Activated CD8-positive, alpha-beta T cell treated with anti-CD3 and anti-CD28 coated beads, Interleukin-2, amount 10 ng/mL, durations not matched to agents 7 days and 5 days (primary cell): Measurements from ENCODE around the gene CES2. TPM values are rescaled to one million over a fixed set of nuclear protein-coding genes. Genes with fewer than 3 reads are reported as not detected.
"Not testable (repeated sequence)": the region's sequence is repeated elsewhere in the genome, so short reads cannot be mapped to it uniquely, and the experiment has no call there.

ENCODE experiments used
- ATAC-seq: fragments of 150-1000 bp; cut with Tn5 transposase; one replicate; pipeline ENCODE4 v1.10.0; 2021; ENCODE audit warnings: moderate library complexity
- CTCF ChIA-PET: fragments of 350-600 bp; sonication (Branson Sonifier 250); formaldehyde crosslinking; loops from one replicate; lab custom pipeline; 2021; ENCODE audit warnings: antibody characterized with exemption; lab: Charles Lee
- POLR2A ChIA-PET: fragments of 350-600 bp; sonication (Branson Sonifier 250); formaldehyde crosslinking; loops from one replicate; lab custom pipeline; 2021; ENCODE audit warnings: antibody characterized with exemption; lab: Charles Lee
- DNase-seq: peaks from one replicate; pipeline ENCODE4 v3.0.0-alpha.2; 2020
- H3K27ac Mint-ChIP-seq: one replicate; pipeline ENCODE4 v1.8.0; 2021; ENCODE audit warnings: mild to moderate bottlenecking, mixed read lengths
- H3K27me3 Mint-ChIP-seq: one replicate; pipeline ENCODE4 v1.8.0; 2021; ENCODE audit warnings: low read depth, mixed read lengths
- H3K36me3 Mint-ChIP-seq: one replicate; pipeline ENCODE4 v1.8.0; 2021; ENCODE audit warnings: low read depth, mixed read lengths
- H3K4me1 Mint-ChIP-seq: one replicate; pipeline ENCODE4 v1.8.0; 2021; ENCODE audit warnings: low read depth, mixed read lengths
- H3K4me3 Mint-ChIP-seq: one replicate; pipeline ENCODE4 v1.8.0; 2021; ENCODE audit warnings: mild to moderate bottlenecking, mixed read lengths
- H3K9me3 Mint-ChIP-seq: one replicate; pipeline ENCODE4 v1.8.0; 2022; ENCODE audit warnings: mixed read lengths; ENCODE audit not compliant: insufficient read depth
- total RNA-seq, 2 experiments: library from RNA; stranded (reverse); gene quantifications; one replicate each; pipeline ENCODE4 v1.2.3, GENCODE V29; 2021

CES2 gene
- total RNA-seq, 2 experiments from 2014 or later, result 29.7 to 34.0 TPM

DNA sequence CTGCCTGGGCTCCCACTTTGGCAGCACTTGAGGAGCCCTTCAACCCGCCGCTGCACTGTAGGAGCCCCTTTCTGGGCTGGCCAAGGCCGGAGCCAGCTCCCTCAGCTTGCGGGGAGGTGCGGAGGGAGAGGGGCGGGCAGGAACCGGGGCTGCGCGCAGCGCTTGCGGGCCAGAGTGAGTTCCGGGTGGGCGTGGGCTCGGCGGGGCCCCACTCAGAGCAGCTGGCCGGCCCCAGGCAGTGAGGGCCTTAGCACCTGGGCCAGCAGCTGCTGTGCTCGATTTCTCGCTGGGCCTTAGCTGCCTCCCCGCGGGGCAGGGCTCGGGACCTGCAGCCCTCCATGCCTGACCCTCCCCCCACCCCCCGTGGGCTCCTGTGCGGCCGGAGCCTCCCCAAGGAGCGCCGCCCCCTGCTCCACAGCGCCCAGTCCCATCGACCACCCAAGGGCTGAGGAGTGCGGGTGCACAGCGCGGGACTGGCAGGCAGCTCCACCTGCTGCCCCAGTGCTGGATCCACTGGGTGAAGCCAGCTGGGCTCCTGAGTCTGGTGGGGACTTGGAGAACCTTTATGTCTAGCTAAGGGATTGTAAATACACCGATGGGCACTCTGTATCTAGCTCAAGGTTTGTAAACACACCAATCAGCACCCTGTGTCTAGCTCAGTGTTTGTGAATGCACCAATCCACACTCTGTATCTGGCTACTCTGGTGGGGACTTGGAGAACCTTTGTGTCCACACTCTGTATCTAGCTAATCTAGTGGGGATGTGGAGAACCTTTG lies 39.0 kb downstream of the CES2 start:
- DNase-seq, H3K4me3 Mint-ChIP-seq, H3K9me3 Mint-ChIP-seq, ATAC-seq, H3K27me3 Mint-ChIP-seq, H3K36me3 Mint-ChIP-seq: not testable (repeated sequence)
- Mint-ChIP-seq H3K27ac (peak overlapping the region; percentile 51), H3K4me1 (peaks cover 43% of the 10 kb centered on the region)
- ChIA-PET POLR2A (interaction anchor here (1.3 kb wide), 1 partner anchor 181 kb away, joined by 3 read pairs; no protein-coding TSS in a partner anchor), CTCF (interaction anchor here (0.9 to 7.5 kb wide), 8 partner anchors 9 to 184 kb away, joined by 3 to 95 read pairs (median 12); partner anchors contain the start of genes CES3, FBXL8 and TRADD)

DNA sequence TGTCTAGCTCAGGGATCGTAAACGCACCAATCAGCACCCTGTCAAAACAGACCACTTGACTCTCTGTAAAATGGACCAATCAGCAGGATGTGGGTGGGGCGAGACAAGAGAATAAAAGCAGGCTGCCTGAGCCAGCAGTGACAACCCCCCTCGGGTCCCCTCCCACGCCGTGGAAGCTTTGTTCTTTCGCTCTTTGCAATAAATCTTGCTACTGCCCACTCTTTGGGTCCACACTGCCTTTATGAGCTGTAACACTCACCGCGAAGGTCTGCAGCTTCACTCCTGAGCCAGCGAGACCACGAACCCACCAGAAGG lies 39.6 kb downstream of the CES2 start:
- CTCF ChIA-PET, result interaction anchor here (0.9 to 7.5 kb wide), 9 partner anchors 8 to 210 kb away, joined by 3 to 95 read pairs (median 11); partner anchors contain the start of genes CES3, FBXL8 and TRADD
- peaks cover 46% of the 10 kb centered on the region for H3K4me1 Mint-ChIP-seq
- not testable (repeated sequence) for ATAC-seq

DNA sequence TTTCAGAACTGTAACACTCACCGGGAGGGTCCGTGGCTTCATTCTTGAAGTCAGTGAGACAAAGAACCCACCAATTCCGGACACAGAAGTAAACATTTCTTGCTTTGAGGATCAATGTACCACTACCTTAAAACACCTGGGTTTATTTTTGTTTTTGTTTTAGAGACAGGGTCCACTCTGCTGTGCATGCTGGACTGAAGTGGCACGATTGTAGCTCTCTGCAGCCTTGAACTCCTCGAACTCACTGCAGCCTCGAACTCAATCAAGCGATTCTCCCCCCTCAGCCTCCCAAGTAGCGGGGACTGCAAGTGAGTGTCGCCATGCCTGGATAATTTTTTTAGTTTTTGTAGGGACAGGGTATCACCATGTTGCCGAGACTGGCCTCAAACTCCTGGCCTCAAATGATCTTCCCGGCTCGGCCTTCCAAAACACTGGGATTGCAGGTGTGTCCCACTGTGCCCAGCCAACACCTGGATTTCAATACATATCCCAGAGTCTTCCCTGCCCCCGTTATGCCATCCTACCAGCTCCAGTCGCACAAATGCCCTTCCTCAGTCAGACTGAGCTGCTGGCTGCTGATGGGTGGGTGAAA lies 40.1 kb downstream of the CES2 start:
- Mint-ChIP-seq H3K9me3 (no peaks in the 10 kb centered on the region), H3K4me1 (peaks cover 51% of the 10 kb centered on the region), H3K4me3 (peak overlapping the region; percentile 59), H3K27ac (peak overlapping the region; percentile 51), H3K36me3 (no peaks in the 10 kb centered on the region), H3K27me3 (no peaks in the 10 kb centered on the region)
- ATAC-seq, result no peak
- POLR2A ChIA-PET, result interaction anchor here (0.6 to 1.5 kb wide), 8 partner anchors 9 to 210 kb away, joined by 3 to 4 read pairs (median 3); partner anchors contain the start of genes FBXL8, PDP2 and TRADD
- CTCF ChIA-PET, result interaction anchor here (0.8 to 7.5 kb wide), 16 partner anchors 8 to 222 kb away, joined by 3 to 95 read pairs (median 6); partner anchors contain the start of genes B3GNT9, CES3, FBXL8 and TRADD
- DNase-seq, result no peak

More for the DNA sequence above, 39.6 kb downstream of the CES2 start:
- not testable (repeated sequence) for H3K27me3 Mint-ChIP-seq, H3K9me3 Mint-ChIP-seq, H3K36me3 Mint-ChIP-seq
- POLR2A ChIA-PET, result interaction anchor here (1.3 to 1.5 kb wide), 2 partner anchors 13 to 180 kb away, joined by 3 read pairs; no protein-coding TSS in a partner anchor
- peak overlapping the region; percentile 51 for H3K27ac Mint-ChIP-seq
- peak; percentile 60 for DNase-seq
- peak overlapping the region; percentile 59 for H3K4me3 Mint-ChIP-seq

DNA sequence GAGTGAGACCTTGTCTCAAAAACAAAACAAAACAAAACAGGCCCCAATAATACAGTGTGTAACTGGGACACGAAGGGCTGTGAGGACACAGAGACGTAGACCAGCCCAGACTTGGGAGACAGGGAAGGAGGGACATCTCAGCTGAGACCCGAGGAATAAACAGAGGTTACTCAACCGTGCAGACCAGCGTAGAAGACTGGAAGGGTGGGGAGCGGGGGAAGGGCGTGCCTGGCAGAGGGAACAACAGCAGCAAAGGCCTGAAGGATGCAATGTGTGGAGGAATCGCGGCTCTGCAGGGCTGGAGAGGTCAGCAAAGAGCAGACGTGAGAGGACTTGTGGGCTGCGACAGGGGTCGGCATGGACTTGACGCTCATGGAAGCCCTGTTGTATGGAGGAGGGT lies 41.4 kb downstream of the CES2 start:
- Mint-ChIP-seq H3K36me3 (no peaks in the 10 kb centered on the region), H3K27me3 (no peaks in the 10 kb centered on the region), H3K27ac (peak overlapping the region; percentile 3), H3K4me1 (peaks cover 56% of the 10 kb centered on the region), H3K4me3 (no peak overlapping the region), H3K9me3 (no peaks in the 10 kb centered on the region)
- ATAC-seq, result no peak
- ChIA-PET CTCF (interaction anchor here (0.6 to 7.5 kb wide), 15 partner anchors 10 to 221 kb away, joined by 3 to 95 read pairs (median 6); partner anchors contain the start of genes B3GNT9, CES3, FBXL8 and TRADD), POLR2A (interaction anchor here (1.0 kb wide), 1 partner anchor 37 kb away, joined by 4 read pairs; no protein-coding TSS in a partner anchor)
- DNase-seq, result no peak

DNA sequence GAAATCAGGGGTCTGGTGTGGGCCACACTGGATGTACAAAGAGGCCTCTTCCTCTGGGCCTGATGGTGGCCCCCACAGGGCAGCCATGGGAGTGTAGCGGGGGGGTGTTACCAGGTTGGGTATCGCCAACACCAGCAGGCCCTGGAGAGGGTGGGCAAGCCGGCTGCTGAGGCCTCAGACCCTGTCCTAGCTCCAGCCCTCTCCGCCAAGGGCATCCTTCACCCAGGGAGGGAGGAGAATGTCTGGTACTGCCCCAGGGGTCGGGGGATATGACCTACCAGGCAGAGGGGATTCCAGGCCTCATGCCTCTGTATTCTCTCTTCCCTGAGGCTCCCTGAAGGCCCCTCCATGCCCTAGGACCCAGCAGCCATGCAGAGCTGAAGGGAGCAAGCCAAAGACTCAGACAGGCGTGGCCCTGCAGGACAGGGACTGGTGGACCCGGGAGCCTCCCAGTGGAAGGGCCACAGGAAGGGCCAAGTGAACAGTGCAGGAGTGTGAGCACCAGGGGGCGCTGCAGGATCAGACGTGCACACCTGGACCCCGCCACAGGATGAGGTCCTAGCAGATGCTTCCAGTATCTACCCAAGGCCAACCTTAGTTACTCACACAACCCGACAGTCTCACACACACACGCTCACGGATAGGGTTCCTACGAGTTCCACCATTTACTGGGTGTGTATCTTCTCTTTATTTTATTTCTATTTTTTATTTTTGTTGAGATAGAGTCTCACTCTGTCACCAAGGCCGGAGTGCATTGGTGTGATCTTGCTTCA lies 42.2 kb downstream of the CES2 start:
- H3K36me3 Mint-ChIP-seq, result peaks cover 3% of the 10 kb centered on the region
- peaks cover 60% of the 10 kb centered on the region for H3K4me1 Mint-ChIP-seq
- ATAC-seq (peak; percentile 99), DNase-seq (peak; percentile 94)
- H3K27me3 Mint-ChIP-seq, result no peaks in the 10 kb centered on the region
- H3K4me3 Mint-ChIP-seq, result no peak overlapping the region
- ChIA-PET CTCF (interaction anchor here (0.6 to 7.5 kb wide), 19 partner anchors 9 to 267 kb away, joined by 3 to 95 read pairs (median 3); partner anchors contain the start of genes B3GNT9, CBFB, FBXL8 and TRADD), POLR2A (interaction anchor here (2.0 kb wide), 1 partner anchor 37 kb away, joined by 15 read pairs; no protein-coding TSS in a partner anchor)
- H3K27ac Mint-ChIP-seq, result peak overlapping the region; percentile 73
- no peaks in the 10 kb centered on the region for H3K9me3 Mint-ChIP-seq

DNA sequence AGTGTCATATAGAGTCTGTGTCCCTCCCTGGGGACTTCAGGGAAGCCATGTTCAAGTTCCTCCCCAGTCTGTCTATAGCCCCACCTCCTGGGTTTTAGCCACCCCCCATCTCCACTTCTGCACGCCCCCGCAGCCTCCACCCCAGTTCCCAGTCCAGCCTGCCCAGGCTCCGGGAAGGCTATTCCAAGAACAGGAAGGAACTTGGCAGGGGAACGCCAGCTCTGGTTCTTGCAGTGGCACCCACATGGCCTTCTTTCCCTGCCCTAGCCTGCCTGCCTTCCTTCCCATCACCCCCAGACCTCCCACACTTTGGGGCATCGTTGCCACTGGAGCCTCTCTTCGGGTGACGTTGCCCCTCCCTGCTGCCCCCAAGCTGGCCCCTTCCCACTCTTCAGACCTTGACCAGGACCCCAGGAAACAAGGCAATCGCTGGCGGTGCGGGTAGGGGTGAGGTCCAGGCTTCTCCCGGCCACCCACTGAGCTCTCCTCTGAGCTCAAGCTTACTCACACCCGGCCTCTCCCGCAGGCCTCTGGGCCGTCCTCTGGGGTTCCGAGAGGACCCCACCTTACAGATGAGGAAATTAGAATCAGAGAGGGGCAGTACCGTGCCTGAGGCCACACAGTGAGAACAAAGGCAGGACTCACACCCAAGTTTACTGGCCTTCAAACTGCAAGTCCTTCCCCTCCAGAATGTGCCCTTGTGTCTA lies 43.8 kb downstream of the CES2 start:
- DNase-seq, result no peak
- CTCF ChIA-PET, result interaction anchor here (0.7 to 7.5 kb wide), 8 partner anchors 28 to 207 kb away, joined by 3 to 95 read pairs (median 15); partner anchors contain the start of genes FBXL8 and TRADD
- ATAC-seq, result no peak
- POLR2A ChIA-PET, result interaction anchor here (1.0 to 2.0 kb wide), 2 partner anchors 35 to 181 kb away, joined by 4 to 15 read pairs; partner anchors contain the start of genes FBXL8 and TRADD
- no peaks in the 10 kb centered on the region for H3K9me3 Mint-ChIP-seq
- peaks cover 70% of the 10 kb centered on the region for H3K4me1 Mint-ChIP-seq
- peak overlapping the region; percentile 61 for H3K27ac Mint-ChIP-seq
- H3K36me3 Mint-ChIP-seq, result peaks cover 4% of the 10 kb centered on the region
- H3K27me3 Mint-ChIP-seq, result no peaks in the 10 kb centered on the region
- no peak overlapping the region for H3K4me3 Mint-ChIP-seq

DNA sequence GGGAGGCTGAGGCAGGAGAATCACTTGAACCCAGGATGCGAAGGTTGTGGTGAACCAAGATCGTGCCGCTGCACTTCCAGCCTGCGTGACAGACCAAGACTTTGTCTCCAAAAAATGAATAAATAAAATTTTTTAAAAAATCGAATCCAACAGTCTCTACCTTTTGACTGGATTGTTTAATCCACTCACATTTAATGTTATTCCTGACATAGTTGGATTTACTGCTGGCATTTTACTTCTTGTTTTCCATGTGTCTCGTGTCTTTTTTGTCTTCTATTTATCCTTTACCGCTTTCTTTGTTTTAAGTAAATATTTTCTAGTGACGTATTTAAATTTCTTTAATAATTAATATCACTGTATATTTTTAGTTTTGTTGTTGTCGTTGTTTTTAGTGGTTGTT lies 47.7 kb downstream of the CES2 start:
- no peaks in the 10 kb centered on the region for H3K9me3 Mint-ChIP-seq
- no peak for DNase-seq
- CTCF ChIA-PET, result interaction anchor here (0.8 to 2.9 kb wide), 16 partner anchors 8 to 202 kb away, joined by 3 to 14 read pairs (median 4); partner anchors contain the start of genes CBFB, CES3, FBXL8 and TRADD
- H3K27me3 Mint-ChIP-seq, result no peaks in the 10 kb centered on the region
- peak overlapping the region; percentile 92 for H3K27ac Mint-ChIP-seq
- H3K4me1 Mint-ChIP-seq, result peaks cover 73% of the 10 kb centered on the region
- H3K36me3 Mint-ChIP-seq, result peaks cover 16% of the 10 kb centered on the region
- ATAC-seq, result no peak
- H3K4me3 Mint-ChIP-seq, result no peak overlapping the region
- POLR2A ChIA-PET, result interaction anchor here (0.7 to 1.5 kb wide), 3 partner anchors 31 to 206 kb away, joined by 3 to 8 read pairs (median 3); partner anchors contain the start of gene CBFB

DNA sequence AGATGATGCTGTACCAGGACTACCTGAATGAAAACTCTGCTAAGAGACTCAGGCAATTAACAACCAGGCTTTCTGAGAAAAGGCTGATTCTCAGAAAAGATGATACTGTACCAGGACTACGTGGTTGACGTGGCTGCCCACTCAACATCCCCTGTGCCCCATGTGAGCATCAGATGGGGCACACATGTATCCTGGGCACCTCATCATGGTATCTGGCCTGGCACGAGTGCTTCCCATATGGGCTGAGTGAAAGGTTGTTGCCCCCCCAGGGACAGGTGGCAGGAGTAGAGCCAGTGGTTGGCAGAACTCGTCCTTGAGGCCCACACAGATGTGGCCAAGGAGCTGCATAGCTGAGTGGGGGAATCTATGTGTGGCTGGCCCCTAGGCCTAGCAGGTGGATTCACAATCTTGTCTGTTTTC lies 49.6 kb downstream of the CES2 start:
- H3K4me1 Mint-ChIP-seq, result peaks cover 67% of the 10 kb centered on the region
- H3K36me3 Mint-ChIP-seq, result peaks cover 17% of the 10 kb centered on the region
- peak overlapping the region; percentile 92 for H3K27ac Mint-ChIP-seq
- CTCF ChIA-PET, result interaction anchor here (0.9 to 2.9 kb wide), 9 partner anchors 9 to 173 kb away, joined by 3 to 18 read pairs (median 7); partner anchors contain the start of gene CES3
- no peaks in the 10 kb centered on the region for H3K9me3 Mint-ChIP-seq
- ATAC-seq, result peak; percentile 83
- POLR2A ChIA-PET, result interaction anchor here (0.6 to 1.4 kb wide), 2 partner anchors 11 to 29 kb away, joined by 3 to 14 read pairs; no protein-coding TSS in a partner anchor
- no peaks in the 10 kb centered on the region for H3K27me3 Mint-ChIP-seq
- peak overlapping the region; percentile 0 for H3K4me3 Mint-ChIP-seq
- peak; percentile 78 for DNase-seq

DNA sequence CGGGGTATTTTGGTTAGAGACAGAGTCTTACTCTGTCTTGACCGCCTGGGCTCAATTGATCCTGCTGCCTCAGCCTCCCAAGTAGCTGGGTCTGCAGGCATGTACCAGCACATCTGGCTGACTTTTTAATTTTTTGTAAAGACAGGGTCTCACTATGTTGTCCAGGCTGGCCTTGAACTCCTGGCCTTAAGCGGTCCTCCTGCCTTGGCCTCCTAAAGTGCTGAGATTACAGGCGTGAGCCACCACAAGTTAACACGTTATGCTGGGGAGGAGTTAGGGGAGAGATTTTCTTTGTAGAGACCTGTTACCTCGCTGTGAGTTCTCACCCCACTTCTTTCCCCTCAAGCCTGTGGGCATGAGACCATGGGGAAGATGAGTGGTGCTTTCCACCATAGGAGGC lies 51.2 kb downstream of the CES2 start:
- POLR2A ChIA-PET, result no interaction called here
- DNase-seq, result no peak
- peaks cover 61% of the 10 kb centered on the region for H3K4me1 Mint-ChIP-seq

DNA sequence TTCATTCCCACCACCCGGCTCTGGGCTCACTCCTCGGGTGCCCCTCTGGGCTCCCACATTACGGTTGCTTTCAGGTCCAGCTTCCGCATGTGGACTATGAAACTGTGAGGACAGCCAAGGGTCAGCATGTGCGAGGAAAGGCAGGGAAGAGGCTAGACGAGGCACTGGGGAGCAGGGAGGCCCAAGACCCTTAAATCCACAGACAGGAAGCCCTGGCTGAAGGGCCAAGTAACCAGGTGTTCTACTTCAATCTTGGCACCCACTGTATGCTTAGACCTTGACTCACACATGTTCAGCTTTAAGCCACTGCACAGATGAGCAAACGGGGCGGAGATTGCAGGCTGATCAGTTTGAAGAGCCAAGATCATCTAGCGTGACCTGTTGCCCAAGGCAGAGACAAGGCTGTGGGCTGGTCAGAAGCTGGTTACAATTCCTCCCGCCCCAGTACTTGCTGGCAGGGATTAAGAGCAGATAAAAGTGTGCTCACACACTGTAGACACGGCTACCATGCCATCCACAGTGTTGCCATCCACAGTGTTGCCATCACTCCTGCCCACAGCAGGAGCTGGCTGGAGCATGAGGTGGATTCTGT lies 53.0 kb downstream of the CES2 start, which contains the start of gene CES4A:
Gene CES4A, plus strand, starts transcription at position 393 of the 592 bp plus-strand sequence. Its CDS starts 184 bp downstream, at position 577.
- CTCF ChIA-PET, result interaction anchor here (1.2 kb wide), 1 partner anchor 167 kb away, joined by 4 read pairs; no protein-coding TSS in a partner anchor
- peaks cover 55% of the 10 kb centered on the region for H3K4me1 Mint-ChIP-seq
- no peak within 1 kb of the TSS for H3K4me3 Mint-ChIP-seq
- H3K9me3 Mint-ChIP-seq, result no peaks in the 10 kb centered on the region
- DNase-seq (no peak), ATAC-seq (no peak)
- POLR2A ChIA-PET, result interaction anchor here (1.0 to 1.8 kb wide), 2 partner anchors 26 to 40 kb away, joined by 3 to 4 read pairs; partner anchors contain the start of gene CBFB
- peak within 1 kb of the TSS; percentile 60 for H3K27ac Mint-ChIP-seq
- H3K27me3 Mint-ChIP-seq, result no peaks in the 10 kb centered on the region
- peaks cover 13% of the 10 kb centered on the region for H3K36me3 Mint-ChIP-seq

More for the DNA sequence above, 51.2 kb downstream of the CES2 start:
- Mint-ChIP-seq H3K27ac (peak overlapping the region; percentile 75), H3K27me3 (no peaks in the 10 kb centered on the region), H3K9me3 (no peaks in the 10 kb centered on the region), H3K36me3 (peaks cover 17% of the 10 kb centered on the region), H3K4me3 (no peak overlapping the region)
- CTCF ChIA-PET, result interaction anchor here (1.0 to 2.1 kb wide), 6 partner anchors 9 to 164 kb away, joined by 3 to 13 read pairs (median 4); partner anchors contain the start of gene B3GNT9
- ATAC-seq, result no peak
